ENCODE measurements around the gene SMU1.

SMU1 gene

DNA sequence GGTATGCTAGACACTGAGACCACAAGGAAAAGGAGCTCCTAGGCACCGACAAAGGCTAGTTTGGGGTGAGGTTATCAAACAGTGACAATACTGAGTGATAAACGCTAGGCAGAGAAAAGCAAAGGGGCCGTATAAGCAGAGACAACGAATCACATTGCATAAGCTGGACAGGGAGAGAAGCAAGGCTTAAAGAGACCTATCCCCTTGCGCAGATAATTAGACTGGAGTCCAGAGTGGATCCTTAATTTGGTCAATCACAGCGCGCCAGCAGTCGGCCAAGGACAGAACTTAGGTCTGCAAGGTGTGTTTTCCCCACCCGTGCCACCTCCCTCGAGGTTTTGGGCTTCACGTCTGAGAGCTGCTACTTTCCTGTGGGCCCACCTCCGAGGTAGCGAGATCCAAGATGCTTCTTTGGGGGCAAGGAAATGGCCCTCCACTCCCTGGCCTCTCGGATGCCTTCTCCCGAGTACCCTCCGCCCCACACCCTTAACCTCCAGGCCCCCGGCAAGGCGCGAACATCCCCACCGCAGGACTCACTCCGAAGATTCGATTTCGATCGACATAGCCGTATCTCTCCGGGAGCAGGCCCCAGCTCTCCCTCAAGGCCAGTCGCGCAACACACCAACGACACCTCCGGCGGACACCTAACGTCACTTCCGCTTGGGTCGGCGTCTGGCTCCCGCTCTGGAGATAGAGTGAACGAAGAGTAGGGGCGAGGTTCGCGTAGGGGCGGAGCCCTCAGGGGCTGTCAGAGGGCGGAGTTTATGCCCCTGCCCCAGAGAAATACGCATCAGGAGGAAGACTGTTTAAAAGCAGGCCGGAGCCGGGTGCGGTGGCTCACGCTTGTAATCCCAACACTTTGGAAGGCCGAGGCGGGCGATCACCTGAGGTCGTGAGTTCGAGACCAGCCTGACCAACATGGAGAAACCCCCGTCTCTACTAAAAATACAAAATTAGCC is at the start of gene SMU1:
Gene SMU1, minus strand, starts transcription at position 629 of the 959 bp plus-strand sequence. Its CDS starts 66 bp downstream, at position 563.
- peak; percentile 98 for DNase-seq (ENCODE audit: low spot score)

DNA sequence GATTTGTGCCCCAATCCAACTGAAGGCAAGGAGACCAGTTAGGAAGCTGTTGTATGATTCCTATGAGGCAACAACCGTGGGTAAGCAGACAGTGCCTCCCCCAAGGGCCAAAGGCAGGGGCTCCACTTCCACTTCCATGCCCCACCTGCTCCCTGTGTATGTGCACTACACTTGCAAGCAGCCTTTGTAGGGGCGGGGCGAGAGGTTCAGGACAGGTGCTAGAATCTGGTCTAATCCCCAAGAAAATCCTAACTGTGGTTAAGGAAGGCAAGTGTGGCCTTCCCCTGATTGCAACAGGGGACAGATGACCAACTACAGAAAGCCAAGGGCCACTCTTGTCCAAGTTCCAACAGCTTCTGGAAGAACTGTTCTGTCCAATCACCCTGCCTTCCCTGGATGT is 49.0 kb upstream of the SMU1 start:
- DNase-seq (ENCODE audit: low spot score) = no peak

- DNase-seq (ENCODE audit: low spot score) = no peak
Measured at GRCh38 chr9:33124751-33125381, 48.4 kb upstream of the SMU1 start.

DNA sequence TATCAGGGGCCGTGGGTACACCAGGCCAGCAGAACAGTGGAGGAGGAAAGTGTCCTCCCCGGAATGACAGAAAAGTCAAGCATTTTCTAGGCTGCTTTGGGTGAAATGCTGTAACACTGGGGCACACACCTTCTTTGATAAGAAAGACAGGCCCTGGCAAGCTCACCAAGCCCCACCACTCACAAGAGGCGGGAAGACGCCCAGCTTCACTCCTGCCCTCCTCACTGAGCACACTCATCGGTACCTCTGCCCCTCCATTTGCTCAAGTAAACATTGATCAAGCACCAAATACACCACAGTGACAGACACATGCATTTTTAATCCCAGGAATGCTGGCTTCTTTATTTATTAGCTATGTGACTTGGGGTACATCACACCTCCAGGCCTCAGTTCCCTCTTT is 47.6 kb upstream of the SMU1 start:
- no peak for DNase-seq (ENCODE audit: low spot score)

GRCh38 chr9:33123407-33124031 is 47.0 kb upstream of the SMU1 start:
- no peak for DNase-seq (ENCODE audit: low spot score)

DNA sequence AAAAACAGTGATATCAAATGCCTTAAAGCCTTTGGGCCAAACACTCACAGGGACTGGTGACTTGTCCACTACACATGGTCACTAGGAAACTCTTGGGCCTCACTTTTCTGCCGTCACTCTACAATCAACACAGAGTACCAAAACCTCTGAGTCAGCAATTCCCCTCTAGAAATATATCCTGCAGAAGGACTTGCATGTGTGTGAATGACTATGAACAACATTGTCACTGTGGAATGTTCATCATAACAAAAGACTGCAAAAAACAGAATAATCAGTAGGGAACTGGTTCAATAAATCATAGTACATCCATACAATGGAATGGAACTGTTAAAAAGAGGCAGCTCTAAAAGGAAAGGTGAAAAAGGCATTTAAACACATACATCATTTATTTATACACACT is 44.1 kb upstream of the SMU1 start:
- no peak for DNase-seq (ENCODE audit: low spot score)

DNA sequence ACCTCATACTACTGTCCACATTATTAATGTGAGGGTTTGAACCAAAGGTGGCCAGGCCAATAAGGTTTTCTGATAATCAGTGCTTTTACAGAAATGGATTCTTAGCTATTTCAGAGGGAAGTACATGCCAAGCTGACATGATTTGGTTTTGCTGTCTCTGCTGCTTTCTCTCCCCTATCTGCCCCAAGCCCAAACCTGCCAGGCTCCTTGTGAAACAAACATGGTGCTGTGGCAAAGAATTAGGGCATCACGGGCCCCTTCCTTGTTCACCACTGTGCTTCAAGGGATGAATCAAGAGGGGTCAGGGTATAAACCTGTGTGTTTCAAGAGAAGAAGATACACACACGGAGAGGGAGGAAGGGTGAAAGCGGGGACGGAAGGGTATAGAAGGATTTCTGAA is 41.3 kb upstream of the SMU1 start:
- no peak for DNase-seq (ENCODE audit: low spot score)

GRCh38 chr9:33117306-33117705 is 40.8 kb upstream of the SMU1 start:
- peak; percentile 71 for DNase-seq (ENCODE audit: low spot score)

GRCh38 chr9:33116860-33117259 is 40.4 kb upstream of the SMU1 start:
- peak; percentile 29 for DNase-seq (ENCODE audit: low spot score)

DNA sequence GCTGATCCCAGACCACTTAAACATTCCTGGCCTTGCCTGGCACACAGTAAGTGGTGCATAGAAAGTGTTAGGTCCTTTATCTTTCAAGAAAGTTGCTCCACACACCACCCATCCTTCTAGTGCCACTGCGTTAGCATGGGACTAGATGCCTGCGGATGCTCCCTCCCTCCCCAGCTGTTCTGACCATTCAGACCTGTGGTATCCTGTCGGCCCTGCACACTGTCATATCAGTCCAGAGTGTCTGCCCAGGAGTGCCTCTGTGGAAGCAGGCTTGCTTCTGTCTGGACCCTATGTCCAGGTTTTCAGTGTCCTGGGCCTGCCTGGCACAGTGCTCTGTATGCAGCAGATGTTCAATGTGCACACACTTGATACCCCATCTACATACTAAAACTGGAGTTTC is 38.3 kb upstream of the SMU1 start:
- DNase-seq (ENCODE audit: low spot score) = no peak

DNA sequence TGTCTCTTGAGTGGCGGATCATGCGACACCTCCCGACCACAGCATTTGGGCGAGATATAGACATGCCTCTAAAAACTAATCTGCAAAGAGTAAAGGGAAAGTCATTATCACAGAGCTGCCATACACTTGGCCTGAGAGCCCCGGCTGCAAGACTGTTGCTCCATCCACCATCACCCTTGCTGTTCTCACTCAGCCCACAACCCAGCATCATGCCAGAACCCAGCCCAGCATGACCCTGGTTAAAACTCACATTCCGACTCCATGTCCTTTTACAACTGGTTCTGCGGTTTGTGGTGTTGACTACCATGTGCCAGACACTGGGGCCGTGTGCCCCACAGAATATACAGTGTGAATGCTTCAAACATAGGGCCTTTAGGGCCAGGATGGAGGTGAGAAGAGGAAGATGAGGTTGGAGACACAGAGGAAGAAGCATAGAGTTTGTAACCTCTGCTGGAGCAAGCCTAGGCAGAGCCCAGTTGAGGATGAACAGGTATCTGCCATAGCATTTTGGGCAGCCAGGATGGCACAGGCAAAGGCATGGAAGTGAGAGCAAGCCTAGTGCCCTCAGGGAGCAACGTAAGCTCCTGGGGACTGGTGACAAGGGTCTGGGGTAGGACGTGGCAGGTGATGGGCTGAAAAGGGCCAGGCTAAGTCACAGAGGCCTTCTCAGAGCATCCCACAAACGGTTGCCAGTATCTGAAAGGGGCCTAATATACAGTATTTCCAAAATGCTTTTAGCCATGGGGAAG is 37.5 kb upstream of the SMU1 start:
- DNase-seq (ENCODE audit: low spot score) = no peak

DNA sequence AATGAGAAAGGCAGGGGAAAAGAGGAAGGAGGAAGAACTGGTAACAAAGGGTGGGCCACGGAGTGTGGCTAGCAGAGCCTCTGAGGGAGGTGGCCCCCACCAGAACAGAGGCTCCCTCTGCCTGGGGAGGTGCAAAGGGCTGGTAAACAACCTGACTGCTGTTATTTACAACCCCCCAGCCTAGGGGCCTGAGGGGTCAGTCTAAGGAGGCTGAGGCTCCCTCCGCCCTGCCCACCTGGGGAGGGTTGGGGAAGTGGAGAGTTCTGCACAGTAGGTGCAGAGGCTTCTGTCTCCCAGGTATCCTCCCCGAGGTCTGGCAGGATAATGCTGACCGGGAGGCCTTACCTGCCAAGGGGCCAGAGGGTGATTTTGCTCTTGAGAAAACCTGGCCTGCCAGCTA is 35.6 kb upstream of the SMU1 start:
- no peak for DNase-seq (ENCODE audit: low spot score)

DNA sequence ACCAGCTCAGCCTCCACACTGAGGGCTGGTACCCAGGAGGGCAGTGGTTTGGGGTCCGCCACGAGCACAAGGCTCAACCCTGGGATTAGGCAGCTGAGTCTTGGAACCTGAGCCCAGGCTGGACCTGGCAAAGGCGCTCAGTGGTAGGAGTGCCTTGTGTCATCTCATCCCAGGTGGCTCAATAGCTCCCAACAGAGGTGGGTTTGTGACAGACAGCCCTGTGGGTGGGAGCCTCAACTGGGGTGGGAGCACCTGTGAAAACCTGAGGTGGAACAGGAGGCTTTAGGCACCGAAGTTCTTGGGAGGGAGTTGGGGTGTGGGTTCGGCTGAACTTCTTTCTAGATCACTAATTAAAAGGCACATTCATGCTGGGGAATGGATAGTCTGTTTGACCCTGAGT is 35.2 kb upstream of the SMU1 start:
- no peak for DNase-seq (ENCODE audit: low spot score)

DNA sequence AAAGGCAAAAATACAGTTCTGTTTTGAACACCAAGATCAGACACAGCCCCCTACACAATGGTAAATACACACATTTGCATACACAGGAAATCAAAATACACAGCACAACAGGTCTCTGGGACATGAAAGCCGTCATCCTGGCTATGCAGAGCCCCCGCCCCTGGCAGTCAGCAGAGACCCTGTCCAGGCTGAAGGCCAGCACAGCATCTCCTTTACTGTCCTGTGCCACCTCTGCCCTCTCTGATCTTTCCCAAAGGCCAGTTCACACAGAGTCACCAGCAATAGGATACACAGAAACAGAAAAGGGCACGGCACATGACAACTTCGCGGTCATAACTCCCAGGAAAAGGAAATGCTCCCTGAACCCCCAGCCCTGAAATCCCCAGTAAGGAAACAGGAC is 34.2 kb upstream of the SMU1 start:
- no peak for DNase-seq (ENCODE audit: low spot score)

DNA sequence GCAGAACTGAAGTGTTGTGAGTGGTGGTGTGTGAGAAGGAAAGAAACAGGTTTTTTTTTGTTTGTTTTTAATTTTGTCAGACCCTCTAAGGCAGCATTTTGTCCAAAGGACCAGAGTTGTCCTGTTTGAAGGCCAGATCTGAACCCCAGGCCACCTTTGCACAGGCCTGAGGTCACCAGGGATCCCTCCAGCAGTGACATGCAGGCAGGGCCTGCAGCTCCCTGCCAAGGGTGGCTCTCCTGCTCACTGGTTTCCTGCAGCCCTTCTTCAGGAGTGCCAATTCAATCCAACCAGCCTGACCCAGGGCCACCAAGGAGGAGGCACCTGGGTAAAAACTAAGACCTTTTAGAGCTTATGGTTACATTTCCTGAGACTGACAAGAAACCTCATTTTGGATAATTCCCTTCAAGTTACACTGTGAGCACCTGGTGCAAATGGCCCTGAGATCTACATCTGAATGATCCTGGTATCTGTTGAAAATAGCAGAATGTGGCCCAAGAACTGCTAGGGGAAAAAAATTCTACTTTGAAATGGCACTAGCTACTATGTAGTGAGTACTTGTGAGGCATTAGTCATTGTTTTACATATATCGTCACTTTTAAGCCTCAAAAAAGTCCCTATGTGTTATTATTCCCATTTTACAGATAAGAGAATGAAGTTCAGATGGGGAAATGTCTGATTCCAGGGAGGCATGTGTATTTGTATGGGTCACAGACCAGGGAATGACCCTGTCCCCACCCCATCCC is 33.5 kb upstream of the SMU1 start:
- DNase-seq (ENCODE audit: low spot score) = no peak

GRCh38 chr9:33109097-33109496 is 32.6 kb upstream of the SMU1 start:
- DNase-seq (ENCODE audit: low spot score) = no peak

GRCh38 chr9:33108472-33108871 is 32.0 kb upstream of the SMU1 start:
- DNase-seq (ENCODE audit: low spot score) = no peak

GRCh38 chr9:33107762-33108161 is 31.3 kb upstream of the SMU1 start:
- no peak for DNase-seq (ENCODE audit: low spot score)

GRCh38 chr9:33106827-33107621 is 30.6 kb upstream of the SMU1 start:
- peak; percentile 85 for DNase-seq (ENCODE audit: low spot score)

GRCh38 chr9:33106372-33106771 is 29.9 kb upstream of the SMU1 start:
- DNase-seq (ENCODE audit: low spot score) = no peak

GRCh38 chr9:33105959-33106358 is 29.5 kb upstream of the SMU1 start:
- no peak for DNase-seq (ENCODE audit: low spot score)
